H9 (cell line): ENCODE measurements around the gene CCDC34. TPM values are rescaled to one million over a fixed set of nuclear protein-coding genes. Genes with fewer than 3 reads are reported as not detected.

Source experiments
- DNase-seq: peaks from one replicate; pipeline ENCODE4 v3.0.0-alpha.2; 2017
- H2AFZ ChIP-seq: one replicate; pipeline ENCODE4 v1.6.1; 2013; ENCODE audit warnings: mild to moderate bottlenecking, low read length, control low read depth, moderate library complexity
- H2AK5ac ChIP-seq: 2 replicates; pipeline ENCODE4 v1.6.1; 2013; ENCODE audit warnings: low read length, control low read depth, mixed read lengths; ENCODE audit not compliant: insufficient read length
- H2BK120ac ChIP-seq: one replicate; pipeline ENCODE4 v1.6.1; 2013; ENCODE audit warnings: low read depth, mild to moderate bottlenecking, low read length, control low read depth, inconsistent platforms; ENCODE audit not compliant: poor library complexity, severe bottlenecking
- H2BK12ac ChIP-seq: 2 replicates; pipeline ENCODE4 v1.6.1; 2013; ENCODE audit warnings: low read length, control low read depth, mixed read lengths, low read depth; ENCODE audit not compliant: insufficient read length
- H2BK15ac ChIP-seq: 2 replicates; pipeline ENCODE4 v1.6.1; 2013; ENCODE audit warnings: low read depth, low read length, control low read depth
- H2BK20ac ChIP-seq: one replicate; pipeline ENCODE4 v1.6.1; 2013; ENCODE audit warnings: low read depth, mild to moderate bottlenecking, low read length, control low read depth, inconsistent platforms; ENCODE audit not compliant: poor library complexity, severe bottlenecking
- H2BK5ac ChIP-seq: 2 replicates; pipeline ENCODE4 v1.6.1; 2013; ENCODE audit warnings: low read length, control low read depth, mixed read lengths; ENCODE audit not compliant: insufficient read length
- H3K14ac ChIP-seq: 2 replicates; pipeline ENCODE4 v1.6.1; 2013; ENCODE audit warnings: low read length, control low read depth; ENCODE audit not compliant: insufficient read depth
- H3K18ac ChIP-seq: 2 replicates; pipeline ENCODE4 v1.6.1; 2013; ENCODE audit warnings: low read depth, mild to moderate bottlenecking, mixed read lengths, low read length, control low read depth; ENCODE audit not compliant: insufficient read length
- H3K23ac ChIP-seq: 2 replicates; pipeline ENCODE4 v1.6.1; 2013; ENCODE audit warnings: low read length, control low read depth, mixed read lengths, low read depth; ENCODE audit not compliant: insufficient read length
- H3K23me2 ChIP-seq: 2 replicates; pipeline ENCODE4 v1.6.1; 2013; ENCODE audit warnings: low read depth, mild to moderate bottlenecking, mixed read lengths, low read length, control low read depth; ENCODE audit not compliant: insufficient read length, poor library complexity, severe bottlenecking
- H3K27ac ChIP-seq: 2 replicates; pipeline ENCODE4 v1.5.1; 2013; ENCODE audit warnings: low read length, control low read depth, mixed read lengths, low read depth; ENCODE audit not compliant: insufficient read length
- H3K27me3 ChIP-seq: 2 replicates; pipeline ENCODE4 v1.6.1; 2013; ENCODE audit warnings: low read length, control low read depth, inconsistent platforms; ENCODE audit not compliant: insufficient read depth
- H3K4ac ChIP-seq: 2 replicates; pipeline ENCODE4 v1.6.1; 2013; ENCODE audit warnings: low read depth, mild to moderate bottlenecking, control low read depth, inconsistent platforms, low read length, moderate library complexity
- H3K4me1 ChIP-seq: 2 replicates; pipeline ENCODE4 v1.6.1; 2013; ENCODE audit warnings: low read length, control low read depth, inconsistent platforms; ENCODE audit not compliant: insufficient read depth
- H3K4me2 ChIP-seq: 2 replicates; pipeline ENCODE4 v1.6.1; 2013; ENCODE audit warnings: low read length, control low read depth, mixed read lengths; ENCODE audit not compliant: insufficient read length, insufficient read depth
- H3K56ac ChIP-seq: 2 replicates; pipeline ENCODE4 v1.6.1; 2013; ENCODE audit warnings: low read depth, mild to moderate bottlenecking, mixed read lengths, low read length, control low read depth; ENCODE audit not compliant: insufficient read length
- H3K79me1 ChIP-seq: 2 replicates; pipeline ENCODE4 v1.6.1; 2013; ENCODE audit warnings: low read depth, mild to moderate bottlenecking, moderate library complexity, low read length, control low read depth, inconsistent platforms; ENCODE audit not compliant: insufficient read depth, poor library complexity, severe bottlenecking
- H3K79me2 ChIP-seq: 2 replicates; pipeline ENCODE4 v1.6.1; 2013; ENCODE audit warnings: low read length, control low read depth, inconsistent platforms; ENCODE audit not compliant: insufficient read depth
- H3K9ac ChIP-seq: 2 replicates; pipeline ENCODE4 v1.6.1; 2013; ENCODE audit warnings: low read length, control low read depth, mixed read lengths; ENCODE audit not compliant: insufficient read length; ENCODE audit errors: extremely low read depth
- H3K9me3 ChIP-seq: one replicate; pipeline ENCODE4 v1.6.1; 2013; ENCODE audit warnings: low read depth, low read length, inconsistent platforms; ENCODE audit not compliant: control insufficient read depth
- H3T11ph ChIP-seq: one replicate; pipeline ENCODE4 v1.6.1; 2013; ENCODE audit warnings: mild to moderate bottlenecking, low read length, control low read depth, inconsistent platforms
- H4K20me1 ChIP-seq: one replicate; pipeline ENCODE4 v1.6.1; 2013; ENCODE audit not compliant: control insufficient read depth, insufficient read length, insufficient read depth
- H4K5ac ChIP-seq: 2 replicates; pipeline ENCODE4 v1.6.1; 2013; ENCODE audit warnings: low read depth, mild to moderate bottlenecking, mixed read lengths, low read length, control low read depth; ENCODE audit not compliant: insufficient read length
- H4K8ac ChIP-seq: replicated peaks from 2 replicates; pipeline ENCODE4 v1.6.1; 2013; ENCODE audit warnings: low read length, control low read depth, mixed read lengths, low read depth; ENCODE audit not compliant: insufficient read length
- H4K91ac ChIP-seq: 2 replicates; pipeline ENCODE4 v1.6.1; 2013; ENCODE audit warnings: low read depth, mild to moderate bottlenecking, moderate library complexity, mixed read lengths, low read length, control low read depth; ENCODE audit not compliant: insufficient read length
- H3K27ac Mint-ChIP-seq, 3 experiments: 2 replicates in 2 of 3; 3 replicates in 1 of 3; pipeline ENCODE4 v1.8.0; 2020 to 2021; ENCODE audit warnings: mixed read lengths in 3 of 3, mild to moderate bottlenecking in 1 of 3, moderate library complexity in 1 of 3
- H3K27me3 Mint-ChIP-seq: 2 replicates; pipeline ENCODE4 v1.8.0; 2021; ENCODE audit warnings: low read depth, mild to moderate bottlenecking, moderate library complexity, mixed read lengths
- H3K36me3 Mint-ChIP-seq, 3 experiments: 2 replicates in 2 of 3; 3 replicates in 1 of 3; pipeline ENCODE4 v1.8.0; 2020 to 2021; ENCODE audit warnings: low read depth in 3 of 3, mixed read lengths in 3 of 3; ENCODE audit not compliant: insufficient read depth in 1 of 3
- H3K4me1 Mint-ChIP-seq, 2 experiments: 2 replicates each; pipeline ENCODE4 v1.8.0; 2020; ENCODE audit warnings: mixed read lengths in 2 of 2
- H3K4me3 Mint-ChIP-seq, 2 experiments: 2 replicates in 1 of 2; 3 replicates in 1 of 2; pipeline ENCODE4 v1.8.0; 2020 to 2021; ENCODE audit warnings: mild to moderate bottlenecking in 2 of 2, mixed read lengths in 2 of 2, moderate library complexity in 1 of 2
- H3K9me3 Mint-ChIP-seq, 2 experiments: 2 replicates in 1 of 2; 3 replicates in 1 of 2; pipeline ENCODE4 v1.8.0; 2020; ENCODE audit warnings: mild to moderate bottlenecking in 2 of 2, mixed read lengths in 2 of 2, moderate library complexity in 1 of 2
- CTCF ChIP-seq: fragments of 200-600 bp; sonication (generic); conservative IDR thresholded peaks from 3 replicates; pipeline ENCODE4 v1.8.0; 2021; ENCODE audit warnings: antibody characterized with exemption, mild to moderate bottlenecking
- WGBS: extraction: QIAGEN DNeasy Blood & Tissue Kit; methylation state at CpG from one replicate; pipeline ENCODE4 v1.1.7; 2013; ENCODE audit warnings: missing lambda C conversion rate, low lambda C conversion rate, mixed read lengths; ENCODE audit not compliant: insufficient read length; ENCODE audit errors: extremely low coverage; 5-methylcytosine and 5-hydroxymethylcytosine counted together
- total RNA-seq: library from RNA; stranded (reverse); gene quantifications from 2 replicates; pipeline ENCODE4 v1.2.1, GENCODE V29; 2021

Gene CCDC34
- total RNA-seq, 1 experiment from 2014 or later: 25.2 TPM

GRCh38 chr11:27404427-27404826 lies 41.4 kb upstream of the CCDC34 start:
- H3K4me2 ChIP-seq: no peak overlapping the region
- H2BK15ac ChIP-seq: no peak overlapping the region
- no peak overlapping the region for H3K23ac ChIP-seq
- H2BK5ac ChIP-seq: no peak overlapping the region
- no peak overlapping the region for H3K14ac ChIP-seq
- no peaks in the 10 kb centered on the region for H3K27me3 ChIP-seq
- H4K20me1 ChIP-seq: no peaks in the 10 kb centered on the region
- no peaks in the 10 kb centered on the region for H3K9me3 ChIP-seq
- 0 out of 2 replicates have a peak, but pooled peaks cover 2% of the 10 kb centered on the region for H3K4me1 ChIP-seq
- no peak overlapping the region for H2BK20ac ChIP-seq
- no peak overlapping the region for H3T11ph ChIP-seq
- Mint-ChIP-seq H3K36me3 (peaks cover 2 to 33% (median 18%) of the 10 kb centered on the region in 3 experiments; a peak in 6 of 7 replicates), H3K27ac (peak overlapping the region in 1 of 3 experiments; percentile 78; a peak in 3 of 7 replicates), H3K27me3 (no peaks in the 10 kb centered on the region), H3K4me1 (peaks cover 0 to 7% of the 10 kb centered on the region in 2 experiments; a peak in 2 of 4 replicates), H3K9me3 (no peaks in the 10 kb centered on the region), H3K4me3 (no peak overlapping the region)
- no CpG with 5 or more reads among the region's 2 CpGs for WGBS
- H3K56ac ChIP-seq: no peak overlapping the region
- H3K23me2 ChIP-seq: no peaks in the 10 kb centered on the region
- no peak overlapping the region for H4K8ac ChIP-seq
- no peak overlapping the region for H3K18ac ChIP-seq
- H2BK12ac ChIP-seq: no peak overlapping the region
- no peak for DNase-seq
- H3K79me1 ChIP-seq: no peaks in the 10 kb centered on the region
- no peak overlapping the region for H2BK120ac ChIP-seq
- H3K4ac ChIP-seq: no peak overlapping the region
- no peak overlapping the region for H2AK5ac ChIP-seq
- H3K27ac ChIP-seq: no peak overlapping the region
- no peak overlapping the region for H3K9ac ChIP-seq
- no peak overlapping the region for H4K5ac ChIP-seq
- TF ChIP-seq CTCF: no peak
- H4K91ac ChIP-seq: no peak overlapping the region
- no peaks in the 10 kb centered on the region; the same call in 1 of the 2 replicates for H3K79me2 ChIP-seq
- H2AFZ ChIP-seq: no peak overlapping the region
